Measurements from ENCODE around the gene GLP2R.
"Not testable (repeated sequence)": the region's sequence is repeated elsewhere in the genome, so short reads cannot be mapped to it uniquely, and the experiment has no call there.

The GLP2R gene, protein sequence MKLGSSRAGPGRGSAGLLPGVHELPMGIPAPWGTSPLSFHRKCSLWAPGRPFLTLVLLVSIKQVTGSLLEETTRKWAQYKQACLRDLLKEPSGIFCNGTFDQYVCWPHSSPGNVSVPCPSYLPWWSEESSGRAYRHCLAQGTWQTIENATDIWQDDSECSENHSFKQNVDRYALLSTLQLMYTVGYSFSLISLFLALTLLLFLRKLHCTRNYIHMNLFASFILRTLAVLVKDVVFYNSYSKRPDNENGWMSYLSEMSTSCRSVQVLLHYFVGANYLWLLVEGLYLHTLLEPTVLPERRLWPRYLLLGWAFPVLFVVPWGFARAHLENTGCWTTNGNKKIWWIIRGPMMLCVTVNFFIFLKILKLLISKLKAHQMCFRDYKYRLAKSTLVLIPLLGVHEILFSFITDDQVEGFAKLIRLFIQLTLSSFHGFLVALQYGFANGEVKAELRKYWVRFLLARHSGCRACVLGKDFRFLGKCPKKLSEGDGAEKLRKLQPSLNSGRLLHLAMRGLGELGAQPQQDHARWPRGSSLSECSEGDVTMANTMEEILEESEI

DNA sequence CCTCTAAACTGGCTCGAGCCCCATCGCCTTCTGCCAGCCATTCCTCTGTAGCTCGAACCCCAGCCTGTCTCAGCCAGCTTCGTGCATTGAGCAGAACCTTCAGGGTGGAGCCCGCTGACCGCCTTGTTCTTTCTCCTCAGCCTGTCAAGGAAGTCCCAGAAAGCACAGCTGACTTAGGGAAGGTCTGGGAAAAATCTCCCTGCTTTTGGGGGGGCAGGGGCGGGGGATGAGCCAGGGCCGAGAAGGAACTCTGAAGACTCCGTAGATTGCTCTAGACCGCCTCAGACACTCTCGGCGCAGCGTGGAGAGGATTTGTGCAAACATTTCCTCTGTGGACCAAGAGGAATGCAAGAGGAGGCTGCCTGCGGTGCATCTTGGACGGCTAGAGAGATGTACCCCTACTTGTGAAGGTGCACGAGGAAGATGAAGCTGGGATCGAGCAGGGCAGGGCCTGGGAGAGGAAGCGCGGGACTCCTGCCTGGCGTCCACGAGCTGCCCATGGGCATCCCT is at the start of gene GLP2R:
Gene GLP2R (plus strand): TSS at position 284 of the 510 bp plus-strand sequence. CDS start 140 bp downstream, at position 424.
- no peak for DNase-seq (ENCODE audit: low spot score)

DNA sequence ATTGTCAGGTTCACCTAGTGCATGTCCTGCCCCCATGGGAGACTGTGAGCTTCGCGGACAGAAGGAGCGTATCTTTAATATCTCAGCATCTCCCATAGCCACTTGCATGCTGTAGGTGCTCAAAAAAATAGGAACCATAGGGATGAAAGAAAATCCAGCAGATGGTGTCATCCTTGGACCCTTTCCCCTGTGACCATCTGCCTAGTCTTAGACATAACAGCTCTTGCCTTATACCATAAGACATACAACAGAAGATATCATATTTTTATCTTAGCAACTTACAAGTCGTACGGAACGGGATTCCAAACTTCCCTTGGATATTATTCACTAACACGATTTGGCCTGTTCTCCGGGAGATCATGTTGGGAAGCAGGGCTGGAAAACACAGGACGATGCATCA is 48.8 kb upstream of the GLP2R start:
- no peak for DNase-seq (ENCODE audit: low spot score)

GRCh38 chr17:9780552-9780951 is 45.2 kb upstream of the GLP2R start:
- no peak for DNase-seq (ENCODE audit: low spot score)

DNA sequence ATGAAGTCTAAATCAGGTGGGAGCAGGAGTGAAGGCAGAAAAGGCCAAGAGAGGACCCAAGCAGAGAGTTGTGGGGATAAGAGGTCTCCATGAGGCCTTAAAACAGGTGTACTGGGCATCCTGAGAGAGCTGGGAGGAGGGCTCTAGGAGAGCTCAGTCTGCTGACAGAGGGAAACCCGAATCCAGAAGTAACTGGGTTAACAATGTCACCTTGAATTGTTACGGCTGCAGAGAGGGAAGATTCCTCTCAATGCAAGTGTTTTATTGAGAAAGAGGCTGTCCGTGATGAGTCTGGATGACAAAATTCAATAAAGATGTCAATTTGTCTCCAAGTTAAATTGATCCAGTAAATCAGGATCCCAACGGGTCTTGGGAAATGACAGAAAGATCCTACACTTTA is 42.7 kb upstream of the GLP2R start:
- no peak for DNase-seq (ENCODE audit: low spot score)

- not testable (repeated sequence) for DNase-seq (ENCODE audit: low spot score)
Observed at GRCh38 chr17:9783465-9783864, 42.3 kb upstream of the GLP2R start.

GRCh38 chr17:9784544-9784943 is 41.2 kb upstream of the GLP2R start:
- no peak for DNase-seq (ENCODE audit: low spot score)

DNA sequence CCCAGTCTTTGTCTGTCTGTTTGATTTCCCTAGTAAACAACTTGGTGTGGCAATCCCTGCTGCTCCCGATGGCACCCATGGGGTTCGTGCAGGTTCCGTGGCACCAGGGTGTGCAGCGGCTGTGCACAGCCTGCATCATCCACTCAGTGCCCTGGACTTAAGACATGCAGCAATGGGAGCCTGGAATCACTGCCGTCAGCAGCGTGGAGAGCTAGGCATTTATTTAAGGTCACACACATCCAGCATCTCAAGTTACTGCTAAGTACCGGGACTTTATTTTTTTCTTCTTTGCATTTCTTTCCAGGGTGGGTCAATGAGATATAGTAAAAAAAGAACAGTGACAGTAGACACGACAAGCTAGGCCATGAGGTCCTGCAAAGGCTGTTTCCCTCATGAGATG is 37.1 kb upstream of the GLP2R start:
- DNase-seq (ENCODE audit: low spot score) = no peak

DNA sequence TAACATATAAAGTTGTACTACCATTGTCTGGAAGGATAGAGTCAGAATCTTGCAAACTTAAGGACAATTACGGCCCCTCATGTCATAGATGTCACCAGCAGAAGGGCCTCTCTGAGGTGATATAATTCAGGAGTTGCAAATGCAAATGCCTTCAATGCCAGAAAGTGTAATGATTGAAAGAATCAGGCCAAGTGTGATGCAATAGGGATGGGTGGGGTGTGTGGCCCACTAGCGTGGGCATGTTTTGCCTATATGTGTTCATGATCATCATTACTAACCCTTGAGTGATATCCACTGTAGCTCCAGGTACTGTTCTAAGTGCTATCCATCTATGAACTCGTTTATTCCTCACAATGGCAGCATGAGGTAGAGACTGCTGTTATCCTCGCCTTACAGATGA is 35.4 kb upstream of the GLP2R start:
- DNase-seq (ENCODE audit: low spot score) = no peak

GRCh38 chr17:9790889-9791876 is 34.5 kb upstream of the GLP2R start, which contains the start of gene DHRS7C:
Gene DHRS7C (minus strand): TSS chr17:9791592. CDS start chr17:9791284, 308 bp downstream.
- no peak for DNase-seq (ENCODE audit: low spot score)

GRCh38 chr17:9792181-9792840 is 33.4 kb upstream of the GLP2R start:
- no peak for DNase-seq (ENCODE audit: low spot score)

GRCh38 chr17:9798008-9798407 is 27.7 kb upstream of the GLP2R start:
- no peak for DNase-seq (ENCODE audit: low spot score)

- DNase-seq (ENCODE audit: low spot score) = no peak
Observed at GRCh38 chr17:9798724-9799123, 27.0 kb upstream of the GLP2R start.

- DNase-seq (ENCODE audit: low spot score) = no peak
Observed at GRCh38 chr17:9801505-9801904, 24.2 kb upstream of the GLP2R start.

- no peak for DNase-seq (ENCODE audit: low spot score)
Observed at GRCh38 chr17:9802294-9802693, 23.4 kb upstream of the GLP2R start.

DNA sequence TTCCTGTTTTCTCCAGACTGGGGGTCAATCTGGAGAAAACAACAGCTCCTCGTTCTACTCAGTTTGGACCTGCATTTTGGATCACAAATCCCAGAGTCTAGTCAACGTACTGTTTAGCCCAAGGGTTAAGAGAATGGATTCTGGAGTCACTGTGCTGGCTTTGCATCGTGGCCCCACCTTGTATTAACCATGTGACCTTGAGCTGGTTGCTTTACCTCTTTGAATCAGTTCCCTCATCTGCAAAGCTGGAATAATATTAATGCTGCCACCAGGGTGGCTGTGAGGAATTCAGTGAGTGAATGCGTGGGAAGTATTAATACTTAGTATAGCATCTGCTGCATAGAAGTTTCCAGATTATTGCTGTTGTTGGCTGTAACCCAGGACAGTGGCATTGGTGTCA is 23.0 kb upstream of the GLP2R start:
- DNase-seq (ENCODE audit: low spot score) = no peak

DNA sequence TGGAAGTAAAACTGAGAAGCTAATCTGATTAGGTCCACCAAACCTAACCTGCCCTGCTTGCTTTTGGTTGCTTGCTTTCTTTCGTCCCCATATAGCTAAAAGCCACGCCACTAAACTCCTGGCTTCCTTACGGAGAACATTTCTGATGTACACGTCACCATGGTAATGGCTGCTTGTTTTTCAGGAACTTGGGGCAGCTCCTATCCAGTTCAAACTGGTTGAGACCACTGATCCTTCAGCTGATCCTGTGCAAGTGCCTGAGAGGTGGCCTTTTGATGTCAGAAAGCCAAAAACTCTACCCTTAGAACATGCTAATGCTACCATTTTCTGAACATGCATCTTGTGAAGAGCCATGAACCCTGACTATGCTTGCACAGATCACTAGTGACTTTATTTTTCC is 20.0 kb upstream of the GLP2R start:
- no peak for DNase-seq (ENCODE audit: low spot score)

GRCh38 chr17:9806699-9807098 is 19.0 kb upstream of the GLP2R start:
- DNase-seq (ENCODE audit: low spot score) = no peak

GRCh38 chr17:9809409-9809808 is 16.3 kb upstream of the GLP2R start:
- DNase-seq (ENCODE audit: low spot score) = no peak

DNA sequence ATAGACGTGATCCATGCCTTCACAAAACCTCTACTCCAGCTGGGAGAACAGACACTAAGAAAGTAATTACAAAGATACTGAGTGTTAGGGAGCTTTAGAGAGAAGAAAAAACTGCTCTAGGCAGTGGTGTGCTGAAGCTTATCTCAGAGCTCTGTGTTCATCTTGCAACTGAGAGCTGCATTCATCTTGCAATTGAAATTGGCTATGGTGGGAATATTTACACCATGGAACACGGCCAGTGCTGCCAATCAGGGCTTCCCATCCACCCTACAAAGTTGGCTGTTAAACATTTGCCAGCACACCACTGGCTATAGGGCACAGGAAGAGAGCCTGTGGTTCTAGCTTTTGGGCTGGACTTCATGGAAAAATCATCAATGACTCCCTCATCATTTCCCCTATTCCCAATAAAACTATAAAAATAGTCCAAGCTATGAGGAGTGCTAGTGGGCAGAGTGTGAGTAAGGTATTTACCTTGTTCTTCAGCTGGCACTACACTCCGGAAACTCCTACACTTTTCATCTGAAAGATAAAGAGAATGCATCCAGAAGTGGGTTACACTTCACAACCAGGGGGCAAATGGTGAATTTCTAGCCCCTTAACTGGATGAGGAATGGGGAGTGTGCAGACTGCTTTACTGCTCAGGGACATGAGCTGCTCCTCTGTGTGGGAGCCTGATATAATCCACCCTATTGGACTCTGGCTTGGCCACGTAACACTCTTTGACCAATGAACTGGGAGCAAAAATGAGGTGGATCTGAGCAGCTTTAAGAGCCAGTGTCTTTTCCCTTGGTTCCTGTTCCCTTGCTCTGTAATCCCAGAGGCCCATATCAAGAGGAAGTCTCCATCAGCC is 15.4 kb upstream of the GLP2R start:
- no peak for DNase-seq (ENCODE audit: low spot score)

DNA sequence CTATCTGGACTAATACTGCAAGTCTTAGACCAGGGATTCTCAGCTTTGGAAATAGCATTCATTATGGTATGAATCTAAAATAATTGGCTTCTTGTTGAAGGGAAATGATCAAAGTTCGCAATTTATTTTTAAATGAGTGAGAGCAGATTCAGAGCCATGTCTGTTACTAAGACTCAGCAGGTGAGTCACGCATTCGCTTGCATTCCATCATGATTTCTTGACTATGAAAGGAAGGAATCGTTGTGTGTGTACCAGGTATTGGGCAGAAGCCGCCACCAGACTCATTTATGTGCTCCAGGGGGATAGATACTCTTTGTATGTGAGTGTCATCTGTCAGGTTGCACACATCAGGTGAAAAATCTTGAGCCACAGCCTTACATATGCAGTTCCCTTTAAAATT is 14.6 kb upstream of the GLP2R start:
- no peak for DNase-seq (ENCODE audit: low spot score)

DNA sequence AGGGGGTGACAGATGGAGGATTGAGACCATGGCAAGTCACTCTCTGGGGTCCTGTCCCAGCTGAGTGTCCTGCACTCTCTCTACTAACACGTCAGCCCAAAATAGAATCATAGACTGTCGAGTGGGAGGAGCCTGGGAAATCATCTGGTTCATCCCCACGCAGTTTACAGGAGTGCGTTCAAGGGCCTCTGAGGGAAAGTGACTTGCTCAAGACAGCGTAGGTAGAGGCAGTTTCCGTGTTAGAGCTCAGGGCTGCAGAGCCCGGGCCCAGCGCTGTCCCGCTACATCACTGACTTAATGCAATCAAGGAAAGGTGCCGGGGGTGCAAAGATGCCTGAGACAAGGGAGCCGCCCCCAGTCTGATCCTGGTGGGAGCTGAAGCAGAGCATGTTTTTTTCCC is 14.2 kb upstream of the GLP2R start:
- DNase-seq (ENCODE audit: low spot score) = no peak

Data from HuH-7 (cell line).